ENCODE measurements around the gene PPP1R18. TPM values are rescaled to one million over a fixed set of nuclear protein-coding genes. Genes with fewer than 3 reads are reported as not detected.
A peak's percentile ranks its signal among the peaks of the same experiment; 100 is the strongest.
"Not testable (repeated sequence)": the region's sequence is repeated elsewhere in the genome, so short reads cannot be mapped to it uniquely, and the experiment has no call there.

Gene PPP1R18
- total RNA-seq, 4 donors from 2014 or later, result 14.2 to 35.1 (median 15.2) TPM

DNA sequence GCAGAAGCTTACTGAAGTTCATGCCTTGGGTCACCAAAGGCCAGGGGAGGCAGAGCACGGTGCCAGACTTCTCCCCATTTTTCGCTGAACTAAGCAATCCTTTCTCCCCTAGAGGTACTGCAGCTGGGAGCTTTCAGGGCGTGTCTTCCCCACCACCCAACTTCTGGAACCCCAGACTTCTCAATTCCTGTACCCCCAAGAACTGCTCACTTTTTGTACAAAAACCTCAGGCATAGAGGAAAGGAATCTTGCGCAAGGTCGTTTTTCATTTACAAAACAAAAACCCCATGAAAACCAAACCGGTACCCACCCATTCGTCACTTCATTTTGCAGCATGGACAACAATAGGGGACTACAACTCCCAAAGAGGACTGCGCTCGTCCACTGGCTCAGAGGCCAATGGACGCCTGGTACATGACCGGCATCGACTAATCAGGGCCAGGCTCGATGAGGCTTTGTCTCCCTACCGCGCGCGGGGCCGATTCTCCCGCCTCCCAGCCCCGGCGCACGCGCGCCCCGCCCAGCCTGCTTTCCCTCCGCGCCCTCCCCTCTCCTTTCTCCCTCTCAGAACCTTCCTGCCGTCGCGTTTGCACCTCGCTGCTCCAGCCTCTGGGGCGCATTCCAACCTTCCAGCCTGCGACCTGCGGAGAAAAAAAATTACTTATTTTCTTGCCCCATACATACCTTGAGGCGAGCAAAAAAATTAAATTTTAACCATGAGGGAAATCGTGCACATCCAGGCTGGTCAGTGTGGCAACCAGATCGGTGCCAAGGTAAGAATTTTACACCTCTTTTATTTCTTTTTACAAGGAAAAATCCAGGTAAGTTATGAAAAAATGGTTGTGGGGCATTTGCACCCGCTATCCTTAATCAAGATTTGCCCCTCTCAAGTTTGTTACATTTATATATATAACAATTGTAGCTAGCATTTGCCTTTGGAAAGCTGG lies 33.6 kb upstream of the PPP1R18 start, which contains the start of gene TUBB:
Gene TUBB (plus strand): TSS at position 562 of the 947 bp plus-strand sequence. CDS start 155 bp downstream, at position 717.
- TF ChIP-seq POLR2A (IDR thresholded peaks at IDR 0.05), result peak; percentile 57 to 95
- TF ChIP-seq, protein P1, sequence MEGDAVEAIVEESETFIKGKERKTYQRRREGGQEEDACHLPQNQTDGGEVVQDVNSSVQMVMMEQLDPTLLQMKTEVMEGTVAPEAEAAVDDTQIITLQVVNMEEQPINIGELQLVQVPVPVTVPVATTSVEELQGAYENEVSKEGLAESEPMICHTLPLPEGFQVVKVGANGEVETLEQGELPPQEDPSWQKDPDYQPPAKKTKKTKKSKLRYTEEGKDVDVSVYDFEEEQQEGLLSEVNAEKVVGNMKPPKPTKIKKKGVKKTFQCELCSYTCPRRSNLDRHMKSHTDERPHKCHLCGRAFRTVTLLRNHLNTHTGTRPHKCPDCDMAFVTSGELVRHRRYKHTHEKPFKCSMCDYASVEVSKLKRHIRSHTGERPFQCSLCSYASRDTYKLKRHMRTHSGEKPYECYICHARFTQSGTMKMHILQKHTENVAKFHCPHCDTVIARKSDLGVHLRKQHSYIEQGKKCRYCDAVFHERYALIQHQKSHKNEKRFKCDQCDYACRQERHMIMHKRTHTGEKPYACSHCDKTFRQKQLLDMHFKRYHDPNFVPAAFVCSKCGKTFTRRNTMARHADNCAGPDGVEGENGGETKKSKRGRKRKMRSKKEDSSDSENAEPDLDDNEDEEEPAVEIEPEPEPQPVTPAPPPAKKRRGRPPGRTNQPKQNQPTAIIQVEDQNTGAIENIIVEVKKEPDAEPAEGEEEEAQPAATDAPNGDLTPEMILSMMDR (IDR thresholded peaks at IDR 0.05), result peak in 3 of 6 experiments; percentile 2 to 26 (median 9)
- intact Hi-C loops (cut with DNase I), result no loop called here
- Histone ChIP-seq H3K36me3 (peaks cover 24 to 27% of the 10 kb centered on the region in 2 donors), H3K4me3 (replicated peaks in 1 of 3) (peak within 1 kb of the TSS; percentile 27 to 87 (median 62)), H3K4me1 (peaks cover 23 to 49% of the 10 kb centered on the region in 2 donors), H3K27me3 (no peaks in the 10 kb centered on the region), H3K27ac (peak within 1 kb of the TSS; percentile 89 to 96 (median 95)), H3K9me3 (no peaks in the 10 kb centered on the region)
- WGBS, 2 donors, result 0 to 1% methylated on average over 36 to 38 of the region's 38 CpGs
- peak; percentile 98 for DNase-seq

DNA sequence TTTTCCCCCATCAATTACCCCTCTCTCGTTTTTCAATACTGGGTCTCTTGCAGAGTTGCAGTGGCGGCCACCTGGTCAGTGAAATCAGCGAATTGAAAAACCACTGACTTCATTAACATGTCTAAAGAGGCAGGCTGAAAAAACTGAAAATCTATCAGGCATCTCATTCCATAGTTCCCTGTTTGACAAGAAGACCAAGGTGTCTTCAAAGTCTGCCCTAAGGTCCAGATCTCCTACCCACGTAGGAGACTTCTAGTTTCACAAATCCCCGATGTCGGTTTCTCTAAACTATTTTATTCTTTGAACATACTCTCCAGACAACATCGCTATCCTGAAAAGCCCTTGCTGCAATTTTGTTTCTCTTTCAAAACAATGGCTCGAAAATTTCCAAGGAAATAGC lies 32.9 kb upstream of the PPP1R18 start:
- WGBS, 2 donors, result 17 to 19% methylated on average over 8 of the region's 8 CpGs
- H3K27me3 ChIP-seq, result no peaks in the 10 kb centered on the region
- intact Hi-C loops (cut with DNase I), result no loop called here
- H3K27ac ChIP-seq, result peak overlapping the region; percentile 70 to 96 (median 75)
- TF ChIP-seq, protein P1 (IDR thresholded peaks at IDR 0.05), result no peak
- TF ChIP-seq POLR2A (IDR thresholded peaks at IDR 0.05), result no peak
- DNase-seq, result no peak
- peaks cover 17 to 23% of the 10 kb centered on the region in 2 donors for H3K36me3 ChIP-seq
- H3K9me3 ChIP-seq, result no peaks in the 10 kb centered on the region
- H3K4me1 ChIP-seq, result peaks cover 23 to 49% of the 10 kb centered on the region in 2 donors
- peak overlapping the region in 2 of 3 donors; percentile 7 to 87 for H3K4me3 ChIP-seq (replicated peaks in 1 of 3)

DNA sequence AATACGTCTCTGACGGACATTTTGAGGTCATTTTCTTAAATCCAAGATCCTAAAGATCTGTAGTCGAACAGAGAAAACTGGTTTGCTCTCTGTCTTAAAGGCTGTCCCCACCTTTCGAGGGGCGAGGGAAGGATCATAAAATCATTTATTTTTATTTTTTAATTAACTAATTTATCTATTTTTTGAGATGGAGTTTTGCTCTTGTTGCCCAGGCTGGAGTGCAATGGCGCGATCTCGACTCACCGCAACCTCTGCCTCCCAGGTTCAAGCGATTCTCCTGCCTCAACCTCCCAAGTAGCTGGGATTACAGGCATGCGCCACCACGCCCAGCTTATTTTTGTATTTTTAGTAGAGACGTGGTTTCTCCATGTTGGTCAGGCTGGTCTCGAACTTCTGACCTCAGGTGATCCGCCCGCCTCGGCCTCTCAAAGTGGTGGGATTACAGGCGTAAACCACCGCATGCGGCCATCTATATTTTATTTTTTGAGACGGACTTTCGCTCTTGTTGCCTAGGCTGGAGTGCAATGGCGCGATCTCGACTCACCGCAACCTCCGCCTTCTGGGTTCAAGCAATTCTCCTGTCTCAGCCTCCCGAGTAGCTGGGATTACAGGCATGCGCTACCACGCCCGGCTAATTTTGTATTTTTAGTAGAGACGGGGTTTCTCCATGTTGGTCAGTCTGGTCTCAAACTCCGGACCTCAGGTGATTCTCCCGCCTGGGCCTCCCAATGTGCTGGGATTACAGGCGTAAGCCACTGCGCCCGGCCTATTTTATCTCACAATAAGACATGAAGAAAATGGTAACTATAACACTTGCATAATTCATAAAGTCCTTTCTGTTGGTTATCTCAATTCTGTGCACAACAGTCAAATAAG lies 31.6 kb upstream of the PPP1R18 start:
- DNase-seq; H3K9me3 ChIP-seq; intact Hi-C loops (cut with DNase I); H3K27me3 ChIP-seq: not testable (repeated sequence)
- peaks cover 23 to 44% of the 10 kb centered on the region in 2 donors for H3K4me1 ChIP-seq
- H3K27ac ChIP-seq, result peak overlapping the region; percentile 88 to 99 (median 95)
- peaks cover 7 to 20% of the 10 kb centered on the region in 2 donors for H3K36me3 ChIP-seq
- TF ChIP-seq, protein P1 (IDR thresholded peaks at IDR 0.05), result peak in 1 of 6 experiments; percentile 5
- H3K4me3 ChIP-seq (replicated peaks in 1 of 3), result peak overlapping the region in 1 of 3 donors; percentile 15
- WGBS, 2 donors, result 77% methylated on average over 37 of the region's 37 CpGs

DNA sequence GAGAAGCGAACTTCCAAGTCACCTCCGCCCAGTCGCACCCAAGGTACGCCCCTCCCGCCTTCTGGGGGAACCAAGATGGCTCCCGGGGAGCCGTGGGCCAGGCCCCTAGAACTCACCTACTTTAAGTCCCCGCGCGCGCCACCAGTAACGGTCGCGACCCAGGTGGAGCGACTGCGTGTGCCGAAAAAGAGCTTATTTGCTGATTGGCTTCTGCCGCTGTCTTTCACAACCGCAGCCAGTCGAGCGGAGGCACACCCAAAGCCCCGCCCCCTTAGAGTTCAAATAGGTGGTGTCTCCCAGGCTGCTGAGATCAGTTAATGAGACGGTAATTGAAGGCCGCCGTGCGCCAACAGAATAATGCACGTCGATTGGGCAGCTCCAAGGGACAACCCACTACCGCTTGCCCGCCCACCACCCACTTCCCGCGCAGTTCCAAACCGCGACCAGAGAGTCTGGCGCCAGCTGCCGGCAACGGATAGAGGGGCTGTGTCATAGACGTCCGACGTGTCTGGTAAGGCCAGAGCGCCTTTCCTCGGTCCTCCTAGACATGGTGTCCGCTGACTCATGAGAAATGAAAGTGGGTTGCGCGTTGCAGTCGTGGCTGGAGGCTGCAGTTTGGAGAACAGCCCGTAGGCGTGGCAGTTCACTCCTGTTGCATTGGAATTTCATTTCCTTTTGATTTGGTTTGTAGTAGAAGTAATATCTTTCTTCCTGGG lies 30.8 kb upstream of the PPP1R18 start, which contains the start of gene MDC1:
Gene MDC1 (minus strand): TSS at position 153 of the 716 bp plus-strand sequence. CDS start 2,106 bp downstream, outside the sequence.
- TF ChIP-seq POLR2A (IDR thresholded peaks at IDR 0.05), result peak in 1 of 2 donors; percentile 94
- TF ChIP-seq, protein P1 (IDR thresholded peaks at IDR 0.05), result peak in 5 of 6 experiments; percentile 20 to 49 (median 43)
- DNase-seq, result peak; percentile 100
- Histone ChIP-seq H3K27ac (peak within 1 kb of the TSS; percentile 92 to 99 (median 95)), H3K9me3 (no peaks in the 10 kb centered on the region), H3K36me3 (peaks cover 11 to 22% of the 10 kb centered on the region in 2 donors), H3K27me3 (no peaks in the 10 kb centered on the region), H3K4me3 (replicated peaks in 1 of 3) (peak within 1 kb of the TSS; percentile 12 to 75 (median 59)), H3K4me1 (peaks cover 21 to 37% of the 10 kb centered on the region in 2 donors)
- intact Hi-C loops (cut with DNase I), result no loop called here
- WGBS, 2 donors, result 0% methylated on average over 15 to 46 of the region's 48 CpGs

Measured in thyroid gland (tissue), 4 donors.